Psoas muscle (tissue), 8 donors: ENCODE results near the gene GNAQ. TPM values are rescaled to one million over a fixed set of nuclear protein-coding genes. Genes with fewer than 3 reads are reported as not detected.

Experiments used
- ATAC-seq, 4 donors: fragments of 200-7000 bp; cut with Tn5 transposase; one replicate each; pipeline ENCODE4 v1.9.1; 2020; ENCODE audit warnings: moderate library complexity in 3 of 4, mild to moderate bottlenecking in 2 of 4
- DNase-seq, 2 donors: peaks; one replicate each; pipeline ENCODE4 v3.0.0-alpha.2; 2020
- H3K27ac ChIP-seq: fragments of 200-600 bp; one replicate; pipeline ENCODE4 v1.8.0; 2022
- H3K27me3 ChIP-seq, 3 donors: fragments of 200-600 bp in 1 of 3; one replicate each; pipeline versions ENCODE4 v1.6.1 to v1.8.0; 2013 to 2022; ENCODE audit warnings: low read length in 2 of 3, mild to moderate bottlenecking in 2 of 3, moderate library complexity in 1 of 3; ENCODE audit not compliant: insufficient read depth in 3 of 3
- H3K36me3 ChIP-seq, 2 donors: fragments of 200-600 bp in 1 of 2; one replicate each; pipeline versions ENCODE4 v1.6.1 to v1.8.0; 2013 to 2022; ENCODE audit warnings: low read depth in 1 of 2, mild to moderate bottlenecking in 1 of 2, moderate library complexity in 1 of 2; ENCODE audit not compliant: insufficient read depth in 1 of 2
- H3K4me1 ChIP-seq: fragments of 200-600 bp; one replicate; pipeline ENCODE4 v1.8.0; 2022
- H3K4me3 ChIP-seq: fragments of 200-600 bp; one replicate; pipeline ENCODE4 v1.8.0; 2022; ENCODE audit warnings: mild to moderate bottlenecking
- H3K9me3 ChIP-seq: fragments of 200-600 bp; one replicate; pipeline ENCODE4 v1.8.0; 2022
- CTCF ChIP-seq: fragments of 200-600 bp; IDR thresholded peaks from one replicate; pipeline ENCODE4 v1.8.0; 2022; ENCODE audit warnings: antibody characterized with exemption
- WGBS, 3 donors: extraction: QIAGEN DNeasy Blood & Tissue Kit; methylation state at CpG; one replicate each; pipeline versions ENCODE4 v1.1.6 to v1.1.7; 2013; 5-methylcytosine and 5-hydroxymethylcytosine counted together
- intact Hi-C, 2 donors: fragments of 100-400 bp; cut with DNase I; formaldehyde crosslinking; loops; one replicate each; pipeline versions ENCODE4 v1.11.0 to v1.14.2; 2022
- polyA plus RNA-seq, 3 donors: library from polyadenylated mRNA; stranded (reverse); fragments of 200-250 nt; gene quantifications; one replicate each; pipeline ENCODE4 v1.2.3, GENCODE V29; 2013
- total RNA-seq, 4 donors: library from RNA; stranded (reverse); fragmentation: NEBNext Ultra II Directional in 2 of 4; extraction: Animal tissue kit (Norgen Biotek cat#: 25700) in 2 of 4; gene quantifications; one replicate each; pipeline versions ENCODE4 v1.2.1 to v1.2.4, GENCODE V29; 2021 to 2023
- donor health status: healthy with polysubstance abuse.
- donor health status: DM: no; HTN: no; CAD: no; lungs with moderate emphysema.
- donor health status: Bipolar disorder and iron deficiency.
- donor health status: healthy.
- donor health status: DM: yes; HTN: yes; CAD: no.
- donor health status: DM: no; HTN: no; CAD: no.
- donor health status: DM: no; HTN: no; CAD: no.
- donor health status: DM: yes; HTN: yes; CAD: no.

GNAQ gene
- total and polyA plus RNA-seq, 7 donors, result 8.3 to 26.6 (median 23.8) TPM

- Histone ChIP-seq H3K36me3 (no peaks in the 10 kb centered on the region), H3K4me1 (peaks cover 26% of the 10 kb centered on the region), H3K27me3 (no peaks in the 10 kb centered on the region), H3K27ac (no peak overlapping the region), H3K9me3 (no peaks in the 10 kb centered on the region), H3K4me3 (no peak overlapping the region)
- 63 to 84% (median 78%) methylated on average over 1 of the region's 1 CpG for WGBS, 3 donors
- TF ChIP-seq CTCF, result no peak
- intact Hi-C loops, result no loop called here
- no peak for DNase-seq
- no peak for ATAC-seq
Observed at GRCh38 chr9:77803423-77803822, 228.2 kb downstream of the GNAQ start.

GRCh38 chr9:77802515-77803293 lies 228.9 kb downstream of the GNAQ start:
- intact Hi-C loops, result no loop called here
- Histone ChIP-seq H3K27me3 (no peaks in the 10 kb centered on the region), H3K36me3 (no peaks in the 10 kb centered on the region), H3K27ac (no peak overlapping the region), H3K4me1 (peaks cover 20% of the 10 kb centered on the region), H3K9me3 (no peaks in the 10 kb centered on the region), H3K4me3 (no peak overlapping the region)
- ATAC-seq (no peak), DNase-seq (no peak)
- 83 to 89% (median 85%) methylated on average over 7 of the region's 7 CpGs for WGBS, 3 donors
- TF ChIP-seq CTCF, result no peak

- 91 to 93% (median 92%) methylated on average over 3 of the region's 3 CpGs for WGBS, 3 donors
- intact Hi-C loops, result no loop called here
- ATAC-seq (no peak), DNase-seq (no peak)
- TF ChIP-seq CTCF, result no peak
- Histone ChIP-seq H3K27ac (no peak overlapping the region), H3K27me3 (no peaks in the 10 kb centered on the region), H3K4me3 (no peak overlapping the region), H3K36me3 (peaks cover 0 to 4% of the 10 kb centered on the region in 2 donors), H3K4me1 (peaks cover 14% of the 10 kb centered on the region), H3K9me3 (no peaks in the 10 kb centered on the region)
Observed at GRCh38 chr9:77802064-77802463, 229.5 kb downstream of the GNAQ start.

GRCh38 chr9:77800924-77801551 lies 230.6 kb downstream of the GNAQ start:
- TF ChIP-seq CTCF, result no peak
- peaks cover 5% of the 10 kb centered on the region for H3K4me1 ChIP-seq

More at GRCh38 chr9:77800924-77801551, 230.6 kb downstream of the GNAQ start:
- H3K27me3 ChIP-seq, result no peaks in the 10 kb centered on the region
- no peak overlapping the region for H3K27ac ChIP-seq
- H3K4me3 ChIP-seq, result no peak overlapping the region
- H3K9me3 ChIP-seq, result no peaks in the 10 kb centered on the region
- 97 to 99% (median 98%) methylated on average over 3 of the region's 3 CpGs for WGBS, 3 donors
- DNase-seq, result no peak
- intact Hi-C loops, result no loop called here
- H3K36me3 ChIP-seq, result peaks cover 0 to 6% of the 10 kb centered on the region in 2 donors
- ATAC-seq, result no peak
